Measurements from ENCODE around the gene SCARF2.
"Not testable (repeated sequence)": the region's sequence is repeated elsewhere in the genome, so short reads cannot be mapped to it uniquely, and the experiment has no call there.

SCARF2 gene

GRCh38 chr22:20391222-20391621 is 46.4 kb downstream of the SCARF2 start:
- DNase-seq: no peak

GRCh38 chr22:20390394-20390907 is 47.2 kb downstream of the SCARF2 start:
- no peak for DNase-seq

- DNase-seq: no peak
These were observed 48.3 kb downstream of the SCARF2 start for GRCh38 chr22:20389288-20389687.

GRCh38 chr22:20388200-20388599 is 49.4 kb downstream of the SCARF2 start:
- no peak for DNase-seq

- no peak for DNase-seq
These were observed 50.7 kb downstream of the SCARF2 start for GRCh38 chr22:20386972-20387371.

GRCh38 chr22:20386336-20386735 is 51.3 kb downstream of the SCARF2 start:
- DNase-seq: no peak

- DNase-seq: no peak
These were observed 52.8 kb downstream of the SCARF2 start for GRCh38 chr22:20384865-20385264.

GRCh38 chr22:20384171-20384570 is 53.5 kb downstream of the SCARF2 start:
- no peak for DNase-seq

- DNase-seq: no peak
These were observed 54.1 kb downstream of the SCARF2 start for GRCh38 chr22:20383538-20383937.

- DNase-seq: no peak
These were observed 57.1 kb downstream of the SCARF2 start for GRCh38 chr22:20380486-20380885.

GRCh38 chr22:20378684-20379083 is 58.9 kb downstream of the SCARF2 start:
- DNase-seq: not testable (repeated sequence)

- DNase-seq: no peak
These were observed 59.5 kb downstream of the SCARF2 start for GRCh38 chr22:20378110-20378509.

- not testable (repeated sequence) for DNase-seq
These were observed 60.6 kb downstream of the SCARF2 start for GRCh38 chr22:20376983-20377382.

GRCh38 chr22:20376281-20376680 is 61.3 kb downstream of the SCARF2 start:
- DNase-seq: not testable (repeated sequence)

Data from activated CD4-positive, CD25-positive, alpha-beta regulatory T cell treated with anti-CD3 and anti-CD28 coated beads, Interleukin-2, amount 50 U/mL, for 72 hours (primary cell).